GM12891 (cell line): ENCODE results near the gene WNT11.

ENCODE experiments used
- DNase-seq: peaks from one replicate; pipeline ENCODE4 v3.0.0; 2011; ENCODE audit warnings: low spot score; ENCODE audit not compliant: insufficient read length
- FAIRE-seq: peaks from 2 replicates; lab custom pipeline; 2011; peaks lifted over from hg19 to GRCh38; lab: Jason Lieb, UNC
- PAX5 ChIP-seq: IDR thresholded peaks from 2 replicates; pipeline ENCODE4 v1.6.1; 2011; ENCODE audit warnings: low read length, moderate library complexity, mild to moderate bottlenecking; ENCODE audit not compliant: insufficient read depth, severe bottlenecking
- POLR2A ChIP-seq: IDR thresholded peaks from 2 replicates; pipeline ENCODE4 v1.6.1; 2011; ENCODE audit warnings: low read depth, low read length, control low read depth
- POLR2AphosphoS5 ChIP-seq: IDR thresholded peaks from 2 replicates; pipeline ENCODE4 v1.6.1; 2011; ENCODE audit warnings: low read depth, low read length, control low read depth
- POU2F2 ChIP-seq: IDR thresholded peaks from 2 replicates; pipeline ENCODE4 v1.6.1; 2011; ENCODE audit warnings: low read depth, mild to moderate bottlenecking, control low read depth, low read length, moderate library complexity
- SPI1 ChIP-seq: IDR thresholded peaks from 2 replicates; pipeline ENCODE4 v1.6.1; 2011; ENCODE audit warnings: low read depth, low read length, control low read depth
- TAF1 ChIP-seq: IDR thresholded peaks from 2 replicates; pipeline ENCODE4 v1.6.1; 2011; ENCODE audit warnings: low read depth, low read length, control low read depth

Gene WNT11

DNA sequence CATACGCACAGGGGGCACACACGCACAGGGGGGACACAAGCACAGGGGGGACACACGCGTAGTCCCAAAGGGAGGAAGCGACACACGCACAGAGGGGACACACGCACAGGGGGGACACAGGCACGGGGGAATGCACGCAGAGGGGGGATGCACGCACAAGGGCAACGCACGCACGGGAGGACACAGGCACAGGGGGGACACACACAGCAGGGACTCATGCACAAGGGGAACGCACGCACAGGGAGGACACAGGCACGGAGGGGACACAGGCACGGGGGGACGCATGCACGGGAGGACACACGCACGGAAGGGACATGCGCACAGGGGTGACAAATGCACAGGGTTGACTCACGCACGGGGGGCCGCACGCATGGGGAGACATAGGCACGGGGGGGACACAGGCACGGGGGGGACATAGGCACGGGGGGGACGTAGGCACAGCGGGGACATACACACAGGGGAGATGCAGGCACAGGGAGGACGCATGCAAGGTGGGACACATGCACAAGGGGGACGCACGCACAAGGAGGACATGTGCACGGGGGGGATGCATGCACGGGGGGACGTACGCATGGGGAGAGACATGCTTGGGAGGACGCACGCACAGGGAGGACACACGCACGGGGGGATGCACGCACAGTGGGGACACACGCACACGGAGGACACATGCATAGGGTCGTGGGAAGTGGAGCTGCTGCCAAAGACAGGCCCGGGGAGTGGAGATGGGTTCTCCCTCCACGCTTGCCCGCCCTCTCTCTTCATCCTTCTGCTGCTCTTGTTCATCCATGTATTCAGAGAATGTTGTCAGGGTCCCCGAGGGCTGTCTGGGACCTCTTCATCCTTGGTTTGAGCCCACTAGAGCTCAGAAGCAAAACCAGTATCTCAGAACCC lies 41.2 kb downstream of the WNT11 start:
- FAIRE-seq (no peak), DNase-seq (no peak)
- no peak for TF ChIP-seq PAX5
- no peak for TF ChIP-seq SPI1
- no peak for TF ChIP-seq POLR2AphosphoS5
- TF ChIP-seq POLR2A: no peak
- TF ChIP-seq TAF1: no peak
- no peak for TF ChIP-seq POU2F2

DNA sequence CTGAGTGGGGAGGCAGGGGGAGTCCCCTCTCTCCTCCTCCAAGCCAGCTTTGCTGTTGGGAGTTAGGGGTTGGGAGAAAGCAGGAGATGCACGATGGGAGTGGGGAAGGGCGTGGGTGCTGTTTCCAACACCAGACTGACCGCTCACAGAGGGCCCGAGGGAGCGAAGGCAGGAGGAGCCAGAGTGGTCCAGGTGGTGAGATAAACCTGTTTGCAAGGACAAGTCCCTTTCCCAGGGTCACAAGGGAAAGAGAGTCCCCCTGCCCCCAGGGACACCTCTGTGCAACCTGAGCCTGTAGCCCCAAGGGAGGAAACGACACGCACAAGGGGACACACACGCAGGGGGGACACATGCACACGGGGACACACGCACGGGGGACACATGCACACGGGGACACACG lies 42.2 kb downstream of the WNT11 start:
- no peak for DNase-seq
- no peak for FAIRE-seq
- TF ChIP-seq POU2F2 (no peak), SPI1 (no peak), POLR2A (no peak), TAF1 (no peak), POLR2AphosphoS5 (no peak)

GRCh38 chr11:76163289-76163880 lies 42.9 kb downstream of the WNT11 start:
- no peak for FAIRE-seq
- TF ChIP-seq POLR2AphosphoS5 (no peak), POLR2A (no peak), POU2F2 (no peak), TAF1 (no peak), PAX5 (no peak), SPI1 (no peak)
- DNase-seq: no peak

DNA sequence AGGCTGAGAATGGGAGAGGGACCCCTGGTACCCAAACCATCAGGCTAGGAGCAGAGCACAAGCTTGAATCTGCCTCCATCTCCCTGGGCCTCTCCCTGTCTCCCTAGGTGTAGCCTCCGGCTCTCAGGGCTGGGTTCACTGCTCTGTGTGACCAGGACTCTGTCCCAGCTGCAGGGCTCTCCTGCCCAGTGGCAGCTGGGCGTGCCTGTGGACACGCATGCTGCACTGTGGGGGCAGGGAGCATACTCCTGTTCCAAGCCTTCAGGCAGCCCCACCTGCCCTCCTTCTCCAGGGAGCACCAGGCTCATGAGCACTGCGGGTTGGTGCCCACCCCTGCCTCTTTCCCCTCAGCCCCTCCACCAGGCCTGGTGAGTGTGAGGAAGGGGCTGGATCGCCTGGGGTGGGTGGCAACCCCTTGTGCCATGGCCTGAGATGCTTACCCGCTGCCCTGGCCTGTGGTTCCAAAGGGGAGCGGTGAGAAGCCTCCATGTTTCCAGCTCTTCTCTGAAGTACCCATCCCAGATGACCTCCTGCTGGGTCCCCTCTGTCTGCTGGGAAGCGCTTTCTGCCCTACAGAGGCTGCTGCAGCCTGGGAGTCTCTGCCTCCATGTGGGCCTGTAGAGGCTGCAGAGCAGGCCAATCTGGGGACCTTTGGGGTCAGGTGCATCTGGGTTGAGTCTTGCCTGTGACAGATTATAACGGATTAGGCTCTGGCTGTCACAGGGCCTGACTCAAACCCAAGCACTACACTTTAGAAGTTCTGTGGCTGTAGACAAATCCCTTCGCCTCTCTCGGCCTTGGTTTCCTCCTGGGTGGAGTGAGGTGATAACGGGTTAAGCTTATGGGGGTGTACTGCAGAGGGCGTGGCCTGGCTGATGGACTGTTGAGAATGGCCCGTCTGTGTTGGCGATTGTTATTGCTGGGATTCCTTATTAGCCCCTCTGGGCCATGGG lies 43.7 kb downstream of the WNT11 start:
- no peak for TF ChIP-seq TAF1
- TF ChIP-seq POU2F2: no peak
- TF ChIP-seq POLR2A: no peak
- no peak for TF ChIP-seq PAX5
- no peak for TF ChIP-seq POLR2AphosphoS5
- TF ChIP-seq SPI1: no peak
- no peak for DNase-seq
- FAIRE-seq: no peak

- TF ChIP-seq TAF1 (no peak), SPI1 (no peak), POLR2AphosphoS5 (no peak), POLR2A (no peak), PAX5 (no peak), POU2F2 (no peak)
- no peak for FAIRE-seq
- no peak for DNase-seq
Observed at GRCh38 chr11:76161261-76161961, 44.9 kb downstream of the WNT11 start.

DNA sequence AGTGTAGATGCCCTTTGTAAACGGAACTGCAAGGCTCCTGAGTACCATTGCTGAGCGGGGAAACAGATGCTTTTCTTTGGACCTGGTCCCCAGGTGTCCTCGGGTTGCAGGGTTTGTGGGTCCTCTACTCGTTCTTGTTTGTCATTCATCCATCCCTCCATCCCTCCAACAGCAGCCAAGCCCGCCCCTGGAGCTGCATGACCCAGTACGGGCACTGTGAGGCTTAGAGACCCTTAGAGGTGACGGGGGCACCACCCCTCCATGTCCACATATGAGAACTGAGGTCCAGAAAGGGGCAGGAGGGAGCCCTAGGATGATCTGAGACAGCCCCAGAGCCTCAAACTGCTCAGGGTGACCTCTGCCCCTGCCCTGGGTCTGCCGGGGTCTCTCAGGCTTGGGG lies 45.4 kb downstream of the WNT11 start:
- DNase-seq: no peak
- TF ChIP-seq SPI1 (no peak), POU2F2 (no peak), POLR2AphosphoS5 (no peak), TAF1 (no peak), POLR2A (no peak), PAX5 (no peak)
- no peak for FAIRE-seq

- FAIRE-seq (no peak), DNase-seq (no peak)
- TF ChIP-seq POLR2A (no peak), TAF1 (no peak), SPI1 (no peak), PAX5 (no peak), POLR2AphosphoS5 (no peak), POU2F2 (no peak)
Observed at GRCh38 chr11:76159983-76160661, 46.2 kb downstream of the WNT11 start.
